Measurements from ENCODE around the gene NTRK3.

DNA sequence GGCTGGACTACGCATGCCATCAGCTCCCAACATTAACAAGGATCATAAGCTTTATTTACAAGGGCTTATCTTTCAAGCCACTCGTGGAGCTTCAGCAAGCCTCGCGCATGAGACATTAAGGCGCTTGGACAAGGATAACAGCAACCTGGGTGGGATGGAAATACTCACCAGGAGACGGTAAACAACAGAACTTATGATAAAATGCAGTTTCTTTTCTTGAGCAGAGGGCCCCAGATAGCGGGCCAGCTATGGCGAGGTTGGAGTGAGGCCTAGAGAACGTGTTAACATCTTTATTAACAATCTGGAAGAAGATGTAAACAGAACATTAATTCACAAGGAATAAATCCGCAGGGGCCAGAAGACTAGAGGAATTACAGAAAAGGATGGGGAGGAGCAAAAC, 158.2 kb downstream of the NTRK3 start:
- TF ChIP-seq CTCF (conservative IDR thresholded peaks at IDR 0.05), result no peak
- no peak for TF ChIP-seq EZH2 (IDR thresholded peaks at IDR 0.05; ENCODE audit: low read depth)

Measured in PC-9 (cell line).